HG02981 (cell line): ENCODE results near the gene KRT2.

Experiments
- ATAC-seq: cut with Tn5 transposase; IDR thresholded peaks from one replicate; pipeline ENCODE4 v1.9.1; 2021; ENCODE audit warnings: mild to moderate bottlenecking, moderate library complexity; ENCODE audit not compliant: unreplicated experiment

KRT2 gene

GRCh38 chr12:52618216-52618615 is 33.8 kb downstream of the KRT2 start, which contains the start of gene KRT73:
TSS of gene KRT73 (minus strand) at chr12:52618559. CDS start at chr12:52618524, 35 bp downstream.
- ATAC-seq = no peak

GRCh38 chr12:52617403-52617785 is 34.6 kb downstream of the KRT2 start:
- ATAC-seq = no peak

GRCh38 chr12:52616680-52617402 is 35.2 kb downstream of the KRT2 start:
- no peak for ATAC-seq

- no peak for ATAC-seq
Observed at GRCh38 chr12:52615912-52616311, 36.1 kb downstream of the KRT2 start.

GRCh38 chr12:52615208-52615868 is 36.7 kb downstream of the KRT2 start:
- ATAC-seq = no peak

GRCh38 chr12:52614381-52615207 is 37.4 kb downstream of the KRT2 start:
- no peak for ATAC-seq

- no peak for ATAC-seq
Observed at GRCh38 chr12:52613384-52614030, 38.5 kb downstream of the KRT2 start.

GRCh38 chr12:52612431-52613383 is 39.3 kb downstream of the KRT2 start:
- no peak for ATAC-seq

- no peak for ATAC-seq
Observed at GRCh38 chr12:52611080-52611468, 40.9 kb downstream of the KRT2 start.

GRCh38 chr12:52608826-52609630 is 43.0 kb downstream of the KRT2 start:
- ATAC-seq = no peak

- no peak for ATAC-seq
Observed at GRCh38 chr12:52608161-52608560, 43.9 kb downstream of the KRT2 start.

- no peak for ATAC-seq
Observed at GRCh38 chr12:52607314-52607713, 44.7 kb downstream of the KRT2 start.

- ATAC-seq = no peak
Observed at GRCh38 chr12:52606581-52607218, 45.3 kb downstream of the KRT2 start.

GRCh38 chr12:52606096-52606495 is 45.9 kb downstream of the KRT2 start:
- no peak for ATAC-seq

GRCh38 chr12:52605542-52605941 is 46.5 kb downstream of the KRT2 start:
- no peak for ATAC-seq

GRCh38 chr12:52604859-52605258 is 47.2 kb downstream of the KRT2 start:
- ATAC-seq = no peak

GRCh38 chr12:52603314-52603713 is 48.7 kb downstream of the KRT2 start:
- ATAC-seq = no peak

- ATAC-seq = no peak
Observed at GRCh38 chr12:52602552-52602951, 49.5 kb downstream of the KRT2 start.

GRCh38 chr12:52601671-52602070 is 50.3 kb downstream of the KRT2 start:
- no peak for ATAC-seq
